Measurements from ENCODE around the gene ERP29.
"Not testable (repeated sequence)": the region's sequence is repeated elsewhere in the genome, so short reads cannot be mapped to it uniquely, and the experiment has no call there.

Gene ERP29

GRCh38 chr12:112004041-112004440 is 9.2 kb upstream of the ERP29 start:
- no peak for DNase-seq

- no peak for DNase-seq
Measured at GRCh38 chr12:112005419-112006395, 7.5 kb upstream of the ERP29 start.

- no peak for DNase-seq
Measured at GRCh38 chr12:112007945-112008344, 5.3 kb upstream of the ERP29 start.

- no peak for DNase-seq
Measured at GRCh38 chr12:112008918-112009317, 4.3 kb upstream of the ERP29 start.

GRCh38 chr12:112009596-112009995 is 3.6 kb upstream of the ERP29 start:
- DNase-seq, result not testable (repeated sequence)

DNA sequence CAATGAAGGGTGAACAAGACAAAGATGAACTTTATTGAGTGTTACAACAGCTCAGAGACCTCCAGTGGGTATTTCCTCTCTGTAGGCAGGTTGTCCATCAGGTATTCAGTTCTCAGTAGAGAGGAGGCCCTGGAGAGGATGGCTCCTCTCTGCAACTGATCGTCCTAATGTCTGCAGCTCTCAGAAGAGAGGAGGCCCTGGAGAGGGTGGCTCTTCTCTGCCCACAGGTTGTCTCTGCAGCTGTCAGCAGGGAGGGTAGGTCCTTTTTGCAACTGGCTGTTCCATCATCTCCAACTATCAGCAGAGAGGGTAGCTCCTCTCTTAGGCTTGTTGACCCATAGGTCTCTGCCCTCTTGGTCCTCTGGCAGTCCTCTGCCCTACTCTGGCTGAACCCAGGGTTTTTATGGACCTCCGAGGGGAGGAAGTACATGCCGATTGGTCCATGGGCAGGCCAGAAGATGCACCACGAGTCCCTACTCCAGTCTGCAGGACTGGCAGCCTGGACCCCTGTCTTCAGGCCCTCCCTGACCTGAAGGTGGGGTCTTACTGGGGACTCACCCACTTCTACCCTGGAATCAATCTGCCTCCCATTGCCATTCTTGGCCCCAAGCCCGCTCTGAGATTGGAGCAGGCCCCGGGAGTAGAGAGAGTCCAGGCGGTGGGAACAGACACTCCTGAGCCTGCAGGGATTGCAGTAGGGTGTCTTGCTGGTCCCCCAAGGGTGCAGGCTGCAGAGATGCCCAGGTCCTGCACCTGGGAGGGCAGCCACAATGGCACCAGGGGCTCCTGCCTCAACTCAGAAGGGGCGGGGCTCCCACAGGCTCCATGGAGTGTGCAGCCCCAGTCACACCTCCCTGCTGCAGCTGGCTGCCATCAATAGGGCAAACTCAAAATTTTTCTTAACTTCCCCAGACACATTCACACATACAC is 2.5 kb upstream of the ERP29 start:
- no peak for DNase-seq

DNA sequence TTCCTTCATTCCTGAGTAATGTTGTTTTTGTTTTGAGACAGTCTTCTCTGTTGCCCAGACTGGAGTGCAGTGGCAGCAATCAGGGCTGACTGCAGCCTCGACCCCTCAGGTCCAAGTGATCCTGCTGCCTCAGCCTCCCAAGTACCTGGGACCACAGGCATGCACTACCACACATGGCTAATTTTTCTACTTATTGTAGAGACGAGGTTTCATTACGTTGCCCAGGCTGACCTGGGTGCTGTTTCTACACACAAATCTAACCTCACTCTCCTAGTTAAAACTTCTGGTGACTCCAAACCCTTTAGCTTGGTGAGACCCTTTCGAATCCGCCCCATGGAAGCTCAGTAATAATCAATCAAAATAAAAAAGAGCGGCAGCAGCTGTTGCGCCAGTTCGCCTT is 1.5 kb upstream of the ERP29 start:
- DNase-seq, result no peak

DNA sequence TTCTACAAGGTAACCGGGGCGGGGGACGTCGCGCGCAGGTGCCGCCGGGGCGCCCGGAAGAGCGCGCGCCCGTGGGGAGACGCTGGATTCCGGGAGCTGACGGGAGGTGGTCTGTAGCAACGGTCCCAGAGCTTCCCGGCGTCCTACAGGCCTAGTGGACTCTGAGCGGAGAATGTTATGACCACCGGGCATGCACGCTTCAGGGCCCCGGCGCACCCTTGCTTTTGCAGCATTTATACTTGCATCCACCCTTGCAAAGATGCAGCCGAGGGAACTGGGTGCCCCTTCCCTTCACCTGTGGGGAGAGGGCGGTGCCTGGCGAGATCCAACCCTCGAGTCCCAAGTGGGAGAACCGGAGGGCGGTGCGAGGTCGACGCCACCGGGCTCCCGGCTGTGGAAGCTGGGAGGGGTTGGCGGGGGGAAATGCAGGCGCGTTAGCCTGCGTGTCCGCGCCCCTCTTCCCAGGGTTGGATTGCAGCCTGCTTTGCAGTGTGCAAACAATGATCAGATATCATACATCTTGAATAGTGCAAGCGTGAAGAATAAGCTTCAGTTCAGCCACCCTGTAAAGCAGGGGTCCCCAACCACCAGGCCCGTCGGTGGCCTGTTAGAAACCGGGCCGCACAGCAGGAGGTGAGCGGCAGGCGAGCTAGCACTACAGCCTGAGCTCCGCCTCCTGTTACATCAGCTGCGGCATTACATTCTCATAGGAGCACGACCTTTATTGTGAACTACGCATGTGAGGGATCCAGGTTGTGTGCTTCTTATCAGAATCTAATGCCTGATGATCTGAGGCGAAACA is 576 bp downstream of the ERP29 start:
- DNase-seq, result peak; percentile 13 to 56

DNA sequence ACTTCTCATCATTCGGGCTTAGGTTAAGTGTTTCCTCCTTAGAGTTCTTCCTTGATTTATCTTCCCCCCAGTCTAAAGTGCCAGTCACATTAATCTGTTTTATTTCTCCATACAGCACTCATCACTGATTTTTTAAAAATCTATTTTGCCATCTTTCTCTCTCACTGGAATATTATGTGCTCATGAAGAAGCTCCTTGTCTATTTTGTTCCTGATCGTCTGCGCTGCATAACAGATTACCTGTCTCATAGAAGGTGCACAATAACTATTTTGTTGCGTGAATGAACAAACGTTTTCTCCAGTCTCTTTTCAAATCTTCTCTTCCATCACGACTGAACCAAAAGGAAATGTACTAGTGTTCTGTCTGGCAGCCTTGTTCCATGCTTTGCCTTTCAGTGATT is 2.7 kb downstream of the ERP29 start:
- no peak for DNase-seq

- DNase-seq, result peak in 1 of 2 experiments; percentile 14
Measured at GRCh38 chr12:112017041-112017440, 3.8 kb downstream of the ERP29 start.

DNA sequence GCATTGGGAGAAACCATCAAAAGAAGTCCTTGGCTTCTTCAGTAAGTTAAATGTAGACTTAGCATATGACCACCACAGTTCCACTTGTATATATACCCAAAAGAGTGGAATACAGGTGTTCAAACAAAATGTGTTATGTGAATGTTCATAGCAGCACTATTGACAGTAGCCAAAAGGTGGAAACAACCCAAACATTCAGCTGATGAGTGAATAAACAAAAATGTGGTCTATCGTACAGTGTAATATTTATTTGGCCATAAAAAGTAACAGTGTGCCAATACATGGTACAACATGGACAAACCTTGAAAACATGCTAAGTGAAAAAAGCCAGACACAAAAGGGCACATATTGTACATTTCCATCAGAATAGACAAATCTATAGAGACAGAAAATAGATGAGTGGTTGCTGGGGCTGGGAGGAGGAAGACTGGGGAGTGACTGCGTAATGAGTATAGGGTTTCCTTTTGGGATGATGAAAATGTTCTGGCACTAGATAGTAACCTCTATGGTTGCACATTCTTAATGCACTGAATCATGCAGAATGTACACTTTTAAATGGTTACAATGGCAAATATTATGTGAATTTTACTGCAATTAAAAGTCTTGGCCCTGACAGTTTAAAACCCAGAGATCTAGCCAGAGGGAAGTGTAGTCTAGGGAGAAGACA is 5.5 kb downstream of the ERP29 start:
- no peak for DNase-seq

- DNase-seq, result no peak
Measured at GRCh38 chr12:112020947-112021457, 7.8 kb downstream of the ERP29 start.

DNA sequence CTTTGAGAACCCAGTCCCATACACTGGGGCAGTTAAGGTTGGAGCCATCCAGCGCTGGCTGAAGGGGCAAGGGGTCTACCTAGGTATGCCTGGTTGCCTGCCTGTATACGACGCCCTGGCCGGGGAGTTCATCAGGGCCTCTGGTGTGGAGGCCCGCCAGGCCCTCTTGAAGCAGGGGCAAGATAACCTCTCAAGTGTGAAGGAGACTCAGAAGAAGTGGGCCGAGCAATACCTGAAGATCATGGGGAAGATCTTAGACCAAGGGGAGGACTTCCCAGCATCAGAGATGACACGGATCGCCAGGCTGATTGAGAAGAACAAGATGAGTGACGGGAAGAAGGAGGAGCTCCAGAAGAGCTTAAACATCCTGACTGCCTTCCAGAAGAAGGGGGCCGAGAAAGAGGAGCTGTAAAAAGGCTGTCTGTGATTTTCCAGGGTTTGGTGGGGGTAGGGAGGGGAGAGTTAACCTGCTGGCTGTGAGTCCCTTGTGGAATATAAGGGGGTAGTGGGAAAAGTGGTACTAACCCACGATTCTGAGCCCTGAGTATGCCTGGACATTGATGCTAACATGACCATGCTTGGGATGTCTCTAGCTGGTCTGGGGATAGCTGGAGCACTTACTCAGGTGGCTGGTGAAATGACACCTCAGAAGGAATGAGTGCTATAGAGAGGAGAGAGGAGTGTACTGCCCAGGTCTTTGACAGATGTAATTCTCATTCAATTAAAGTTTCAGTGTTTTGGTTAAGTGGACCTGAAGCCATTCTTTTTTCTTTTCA is 9.2 kb downstream of the ERP29 start:
- no peak for DNase-seq

- DNase-seq, result no peak
Measured at GRCh38 chr12:112023759-112024396, 10.7 kb downstream of the ERP29 start.

GRCh38 chr12:112025808-112026375 is 12.7 kb downstream of the ERP29 start:
- no peak for DNase-seq

DNA sequence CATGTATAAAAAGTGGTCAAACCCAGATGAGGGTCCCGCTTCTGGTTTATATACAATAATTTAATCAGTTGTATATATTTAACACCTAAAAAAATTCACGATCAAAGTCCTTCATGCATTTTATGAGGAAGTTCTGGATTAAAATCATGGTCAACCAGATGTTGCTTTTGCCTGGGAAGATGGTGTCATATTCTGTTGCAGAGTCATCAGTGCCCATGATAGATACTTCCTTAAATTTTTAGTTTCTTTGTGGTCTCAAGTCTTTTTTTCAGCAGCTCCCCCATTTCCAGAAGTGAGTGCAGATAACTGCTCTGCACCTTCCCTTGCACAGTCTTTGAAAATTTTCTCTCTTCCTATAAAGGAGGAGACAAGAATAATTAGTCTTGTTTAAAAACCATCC is 16.1 kb downstream of the ERP29 start:
- no peak for DNase-seq

- peak in 1 of 2 experiments; percentile 6 for DNase-seq
Measured at GRCh38 chr12:112031472-112031871, 18.2 kb downstream of the ERP29 start.

DNA sequence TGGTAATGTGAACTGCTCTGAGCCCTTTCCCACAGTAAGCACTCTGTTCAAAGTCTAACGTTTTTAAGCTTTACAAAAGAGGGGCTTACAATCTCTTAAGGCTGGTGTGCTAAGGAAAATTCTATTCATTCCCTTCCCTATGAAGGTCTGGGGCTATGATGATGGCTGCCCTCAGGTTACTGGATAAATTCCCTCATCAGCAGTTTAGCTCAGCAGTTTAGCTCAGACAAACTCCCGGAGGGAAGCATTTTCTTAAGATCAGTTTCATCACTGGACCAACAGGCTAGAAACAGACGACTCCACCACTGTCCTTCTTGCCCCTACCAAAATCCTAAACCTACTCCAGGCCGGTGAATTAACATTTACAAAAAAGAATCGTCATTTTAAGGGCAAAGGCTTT is 19.1 kb downstream of the ERP29 start:
- no peak for DNase-seq

DNA sequence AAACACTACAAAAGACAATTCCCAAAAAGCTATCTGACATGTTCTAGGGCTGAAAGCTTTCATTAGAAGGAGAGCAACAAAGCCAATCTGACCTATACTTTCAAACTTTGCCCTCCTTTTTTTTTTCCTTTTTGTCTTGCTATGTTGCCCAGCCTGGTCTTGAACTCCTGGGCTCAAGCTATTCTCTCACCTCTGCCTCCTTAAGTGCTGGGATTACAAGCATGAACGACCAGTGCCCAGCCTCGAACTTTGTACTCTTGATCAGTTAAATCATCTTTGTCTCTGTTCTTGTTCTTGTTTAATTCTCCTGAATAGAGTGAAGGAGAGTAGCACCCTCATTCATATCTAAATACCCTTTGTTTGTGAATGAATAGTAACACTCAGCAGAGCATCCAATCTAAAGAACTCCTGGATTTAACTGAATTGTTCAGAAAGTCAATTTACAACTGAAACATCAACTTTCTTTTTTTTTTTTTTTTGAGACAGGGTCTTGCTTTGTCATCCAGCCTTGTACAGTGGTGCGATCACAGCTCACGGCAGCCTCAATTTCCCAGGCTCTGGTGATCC is 22.1 kb downstream of the ERP29 start:
- DNase-seq, result no peak

GRCh38 chr12:112036614-112037013 is 23.4 kb downstream of the ERP29 start:
- DNase-seq, result not testable (repeated sequence)
